ENCODE measurements around the gene CX3CR1.

CX3CR1 gene

GRCh38 chr3:39294446-39295183 lies 14.8 kb upstream of the CX3CR1 start:
- Histone ChIP-seq H3K27ac (ENCODE audit: extremely low read depth, low read depth, low read length) (no peak overlapping the region), H3K4me1 (ENCODE audit: control insufficient read depth, insufficient read depth, low read length) (no peaks in the 10 kb centered on the region), H3K9me3 (ENCODE audit: control insufficient read depth, insufficient read depth, low read depth, low read length) (no peaks in the 10 kb centered on the region), H3K4me3 (ENCODE audit: low read depth, low read length) (no peak overlapping the region), H3K36me3 (ENCODE audit: control insufficient read depth in 2 of 2, insufficient read depth in 1 of 2, low read length in 2 of 2) (no peaks in the 10 kb centered on the region)
- CTCF ChIA-PET = interaction anchor here (1.4 to 5.6 kb wide), 3 partner anchors 84 to 169 kb away, joined by 5 to 64 read pairs (median 15); no protein-coding TSS in a partner anchor
- no peak for TF ChIP-seq ZNF169 (tag by site-specific recombination; IDR thresholded peaks at IDR 0.05)
- no peak for TF ChIP-seq KLF8 (tag by site-specific recombination; IDR thresholded peaks at IDR 0.05)
- no peak for TF ChIP-seq ZFP41 (tag by site-specific recombination; IDR thresholded peaks at IDR 0.05; ENCODE audit: borderline replicate concordance)
- no peak for TF ChIP-seq ZNF654 (tag by site-specific recombination; IDR thresholded peaks at IDR 0.05; ENCODE audit: low read depth)
- no peak for TF ChIP-seq BCL6B (tag by site-specific recombination; IDR thresholded peaks at IDR 0.05)
- no peak for TF ChIP-seq ZNF362 (tag by site-specific recombination; IDR thresholded peaks at IDR 0.05)
- no peak for TF ChIP-seq ZNF132 (tag by site-specific recombination; IDR thresholded peaks at IDR 0.05; ENCODE audit: borderline replicate concordance)
- TF ChIP-seq TRIM28 (IDR thresholded peaks at IDR 0.05; ENCODE audit: borderline replicate concordance, low read length) = no peak
- no peak for TF ChIP-seq ZNF707 (tag by site-specific recombination; IDR thresholded peaks at IDR 0.05)
- no peak for TF ChIP-seq ZNF23 (tag by site-specific recombination; IDR thresholded peaks at IDR 0.05; ENCODE audit: borderline replicate concordance)
- TF ChIP-seq, protein P1, sequence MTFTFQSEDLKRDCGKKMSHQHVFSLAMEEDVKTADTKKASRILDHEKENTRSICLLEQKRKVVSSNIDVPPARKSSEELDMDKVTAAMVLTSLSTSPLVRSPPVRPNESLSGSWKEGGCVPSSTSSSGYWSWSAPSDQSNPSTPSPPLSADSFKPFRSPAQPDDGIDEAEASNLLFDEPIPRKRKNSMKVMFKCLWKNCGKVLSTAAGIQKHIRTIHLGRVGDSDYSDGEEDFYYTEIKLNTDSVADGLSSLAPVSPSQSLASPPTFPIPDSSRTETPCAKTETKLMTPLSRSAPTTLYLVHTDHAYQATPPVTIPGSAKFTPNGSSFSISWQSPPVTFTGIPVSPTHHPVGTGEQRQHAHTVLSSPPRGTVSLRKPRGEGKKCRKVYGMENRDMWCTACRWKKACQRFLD (tag by site-specific recombination; IDR thresholded peaks at IDR 0.05) = no peak
- TF ChIP-seq, protein P2, sequence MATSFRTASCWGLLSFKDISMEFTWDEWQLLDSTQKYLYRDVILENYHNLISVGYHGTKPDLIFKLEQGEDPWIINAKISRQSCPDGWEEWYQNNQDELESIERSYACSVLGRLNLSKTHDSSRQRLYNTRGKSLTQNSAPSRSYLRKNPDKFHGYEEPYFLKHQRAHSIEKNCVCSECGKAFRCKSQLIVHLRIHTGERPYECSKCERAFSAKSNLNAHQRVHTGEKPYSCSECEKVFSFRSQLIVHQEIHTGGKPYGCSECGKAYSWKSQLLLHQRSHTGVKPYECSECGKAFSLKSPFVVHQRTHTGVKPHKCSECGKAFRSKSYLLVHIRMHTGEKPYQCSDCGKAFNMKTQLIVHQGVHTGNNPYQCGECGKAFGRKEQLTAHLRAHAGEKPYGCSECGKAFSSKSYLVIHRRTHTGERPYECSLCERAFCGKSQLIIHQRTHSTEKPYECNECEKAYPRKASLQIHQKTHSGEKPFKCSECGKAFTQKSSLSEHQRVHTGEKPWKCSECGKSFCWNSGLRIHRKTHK (tag by site-specific recombination; IDR thresholded peaks at IDR 0.05) = no peak
- TF ChIP-seq FEZF1 (tag by site-specific recombination; IDR thresholded peaks at IDR 0.05) = no peak
- TF ChIP-seq GFI1B (tag by site-specific recombination; IDR thresholded peaks at IDR 0.05) = no peak
- TF ChIP-seq YY1 (tag by site-specific recombination; IDR thresholded peaks at IDR 0.05) = no peak
- POLR2A ChIA-PET = no interaction called here

GRCh38 chr3:39292961-39293360 lies 13.1 kb upstream of the CX3CR1 start:
- POLR2A ChIA-PET = interaction anchor here (1.2 kb wide), 1 partner anchor 85 kb away, joined by 3 read pairs; no protein-coding TSS in a partner anchor
- no peaks in the 10 kb centered on the region for H3K36me3 ChIP-seq (ENCODE audit: control insufficient read depth in 2 of 2, insufficient read depth in 1 of 2, low read length in 2 of 2)
- CTCF ChIA-PET = interaction anchor here (0.5 to 8.7 kb wide), 10 partner anchors 23 to 391 kb away, joined by 3 to 311 read pairs (median 4); partner anchors contain the start of gene XIRP1
- H3K27ac ChIP-seq (ENCODE audit: extremely low read depth, low read depth, low read length) = no peak overlapping the region
- H3K4me1 ChIP-seq (ENCODE audit: control insufficient read depth, insufficient read depth, low read length) = no peaks in the 10 kb centered on the region
- no peaks in the 10 kb centered on the region for H3K9me3 ChIP-seq (ENCODE audit: control insufficient read depth, insufficient read depth, low read depth, low read length)
- no peak overlapping the region for H3K4me3 ChIP-seq (ENCODE audit: low read depth, low read length)
- no peak for TF ChIP-seq ZNF514 (tag by site-specific recombination; IDR thresholded peaks at IDR 0.05)
- no peak for TF ChIP-seq BCL11A (tag by site-specific recombination; IDR thresholded peaks at IDR 0.05; ENCODE audit: low read depth)
- TF ChIP-seq ZNF544 (tag by site-specific recombination; IDR thresholded peaks at IDR 0.05) = no peak
- TF ChIP-seq ZBTB10 (tag by site-specific recombination; IDR thresholded peaks at IDR 0.05) = no peak
- TF ChIP-seq, protein P3, sequence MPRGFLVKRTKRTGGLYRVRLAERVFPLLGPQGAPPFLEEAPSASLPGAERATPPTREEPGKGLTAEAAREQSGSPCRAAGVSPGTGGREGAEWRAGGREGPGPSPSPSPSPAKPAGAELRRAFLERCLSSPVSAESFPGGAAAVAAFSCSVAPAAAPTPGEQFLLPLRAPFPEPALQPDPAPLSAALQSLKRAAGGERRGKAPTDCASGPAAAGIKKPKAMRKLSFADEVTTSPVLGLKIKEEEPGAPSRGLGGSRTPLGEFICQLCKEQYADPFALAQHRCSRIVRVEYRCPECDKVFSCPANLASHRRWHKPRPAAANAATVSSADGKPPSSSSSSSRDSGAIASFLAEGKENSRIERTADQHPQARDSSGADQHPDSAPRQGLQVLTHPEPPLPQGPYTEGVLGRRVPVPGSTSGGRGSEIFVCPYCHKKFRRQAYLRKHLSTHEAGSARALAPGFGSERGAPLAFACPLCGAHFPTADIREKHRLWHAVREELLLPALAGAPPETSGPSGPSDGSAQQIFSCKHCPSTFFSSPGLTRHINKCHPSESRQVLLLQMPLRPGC (tag by site-specific recombination; IDR thresholded peaks at IDR 0.05) = no peak
- TF ChIP-seq, protein P4, sequence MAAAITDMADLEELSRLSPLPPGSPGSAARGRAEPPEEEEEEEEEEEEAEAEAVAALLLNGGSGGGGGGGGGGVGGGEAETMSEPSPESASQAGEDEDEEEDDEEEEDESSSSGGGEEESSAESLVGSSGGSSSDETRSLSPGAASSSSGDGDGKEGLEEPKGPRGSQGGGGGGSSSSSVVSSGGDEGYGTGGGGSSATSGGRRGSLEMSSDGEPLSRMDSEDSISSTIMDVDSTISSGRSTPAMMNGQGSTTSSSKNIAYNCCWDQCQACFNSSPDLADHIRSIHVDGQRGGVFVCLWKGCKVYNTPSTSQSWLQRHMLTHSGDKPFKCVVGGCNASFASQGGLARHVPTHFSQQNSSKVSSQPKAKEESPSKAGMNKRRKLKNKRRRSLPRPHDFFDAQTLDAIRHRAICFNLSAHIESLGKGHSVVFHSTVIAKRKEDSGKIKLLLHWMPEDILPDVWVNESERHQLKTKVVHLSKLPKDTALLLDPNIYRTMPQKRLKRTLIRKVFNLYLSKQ (tag by site-specific recombination; IDR thresholded peaks at IDR 0.05; ENCODE audit: borderline replicate concordance) = no peak
- no peak for TF ChIP-seq ZNF341 (tag by site-specific recombination; IDR thresholded peaks at IDR 0.05; ENCODE audit: low read depth)
- TF ChIP-seq GLIS1 (tag by site-specific recombination; IDR thresholded peaks at IDR 0.05) = no peak
- no peak for TF ChIP-seq ZNF324 (tag by site-specific recombination; IDR thresholded peaks at IDR 0.05)
